Loucy (cell line): ENCODE results near the gene ARMH3.

Experiments used
- EZH2phosphoT487 ChIP-seq: fragments of 200-600 bp; IDR thresholded peaks from 2 replicates; pipeline ENCODE4 v1.6.1; 2018; ENCODE audit warnings: antibody characterized with exemption, mild to moderate bottlenecking, moderate library complexity, borderline replicate concordance
- TF ChIP-seq, protein P1 (sequence below): fragments of 200-600 bp; sonication (generic); conservative IDR thresholded peaks from 2 replicates; pipeline ENCODE4 v1.5.1; 2014; ENCODE audit warnings: mild to moderate bottlenecking, antibody characterized with exemption, low read length

GRCh38 chr10:101874252-101874651 lies 181.7 kb downstream of the ARMH3 start:
- TF ChIP-seq, protein P1, sequence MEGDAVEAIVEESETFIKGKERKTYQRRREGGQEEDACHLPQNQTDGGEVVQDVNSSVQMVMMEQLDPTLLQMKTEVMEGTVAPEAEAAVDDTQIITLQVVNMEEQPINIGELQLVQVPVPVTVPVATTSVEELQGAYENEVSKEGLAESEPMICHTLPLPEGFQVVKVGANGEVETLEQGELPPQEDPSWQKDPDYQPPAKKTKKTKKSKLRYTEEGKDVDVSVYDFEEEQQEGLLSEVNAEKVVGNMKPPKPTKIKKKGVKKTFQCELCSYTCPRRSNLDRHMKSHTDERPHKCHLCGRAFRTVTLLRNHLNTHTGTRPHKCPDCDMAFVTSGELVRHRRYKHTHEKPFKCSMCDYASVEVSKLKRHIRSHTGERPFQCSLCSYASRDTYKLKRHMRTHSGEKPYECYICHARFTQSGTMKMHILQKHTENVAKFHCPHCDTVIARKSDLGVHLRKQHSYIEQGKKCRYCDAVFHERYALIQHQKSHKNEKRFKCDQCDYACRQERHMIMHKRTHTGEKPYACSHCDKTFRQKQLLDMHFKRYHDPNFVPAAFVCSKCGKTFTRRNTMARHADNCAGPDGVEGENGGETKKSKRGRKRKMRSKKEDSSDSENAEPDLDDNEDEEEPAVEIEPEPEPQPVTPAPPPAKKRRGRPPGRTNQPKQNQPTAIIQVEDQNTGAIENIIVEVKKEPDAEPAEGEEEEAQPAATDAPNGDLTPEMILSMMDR = no peak
- TF ChIP-seq EZH2phosphoT487 = no peak
